T-helper 22 cell (primary cell): Measurements from ENCODE around the gene TRIM71.

Experiments used
- DNase-seq: peaks from one replicate; pipeline ENCODE4 v3.0.0-alpha.2; 2020; ENCODE audit warnings: low read depth

TRIM71 gene

DNA sequence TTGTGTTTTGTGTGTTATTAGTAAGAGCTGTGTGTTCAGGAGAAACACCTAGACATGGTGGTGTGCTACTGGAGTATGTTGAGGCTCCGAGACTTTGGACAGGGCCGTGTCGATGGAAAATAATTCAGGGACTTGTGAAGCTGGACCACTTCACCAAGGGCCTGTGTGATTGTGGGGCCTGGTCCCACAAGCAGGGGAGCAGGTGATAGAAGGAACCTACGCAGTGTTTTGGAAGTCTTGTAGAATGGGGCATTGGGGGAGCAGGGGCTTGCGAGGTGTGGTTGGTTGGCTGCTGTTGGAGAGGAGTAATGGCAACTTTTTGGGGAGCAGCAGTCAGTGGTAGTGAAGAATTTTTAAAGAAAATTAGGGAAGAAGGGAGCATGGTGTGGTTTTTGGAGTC is 48.7 kb downstream of the TRIM71 start:
- no peak for DNase-seq

DNA sequence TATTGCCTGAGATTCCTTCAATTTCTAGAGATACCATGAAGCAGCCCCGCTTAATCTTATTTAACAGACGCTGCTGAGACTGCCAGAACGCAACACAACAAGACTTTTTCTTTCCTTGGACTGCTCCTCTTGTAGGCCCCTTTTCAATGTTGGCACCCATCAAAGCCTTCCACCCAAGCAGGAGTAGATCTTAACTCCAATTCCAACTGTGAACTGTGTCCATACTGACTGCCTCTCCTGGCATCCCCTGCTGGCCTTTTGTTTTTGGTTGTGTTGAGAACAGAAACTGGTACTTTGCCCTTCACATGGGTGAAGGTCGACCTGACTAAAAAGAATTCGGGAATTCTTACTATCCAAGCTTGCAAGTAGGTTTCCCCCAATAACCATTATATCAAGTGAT is 50.2 kb downstream of the TRIM71 start:
- DNase-seq = no peak

DNA sequence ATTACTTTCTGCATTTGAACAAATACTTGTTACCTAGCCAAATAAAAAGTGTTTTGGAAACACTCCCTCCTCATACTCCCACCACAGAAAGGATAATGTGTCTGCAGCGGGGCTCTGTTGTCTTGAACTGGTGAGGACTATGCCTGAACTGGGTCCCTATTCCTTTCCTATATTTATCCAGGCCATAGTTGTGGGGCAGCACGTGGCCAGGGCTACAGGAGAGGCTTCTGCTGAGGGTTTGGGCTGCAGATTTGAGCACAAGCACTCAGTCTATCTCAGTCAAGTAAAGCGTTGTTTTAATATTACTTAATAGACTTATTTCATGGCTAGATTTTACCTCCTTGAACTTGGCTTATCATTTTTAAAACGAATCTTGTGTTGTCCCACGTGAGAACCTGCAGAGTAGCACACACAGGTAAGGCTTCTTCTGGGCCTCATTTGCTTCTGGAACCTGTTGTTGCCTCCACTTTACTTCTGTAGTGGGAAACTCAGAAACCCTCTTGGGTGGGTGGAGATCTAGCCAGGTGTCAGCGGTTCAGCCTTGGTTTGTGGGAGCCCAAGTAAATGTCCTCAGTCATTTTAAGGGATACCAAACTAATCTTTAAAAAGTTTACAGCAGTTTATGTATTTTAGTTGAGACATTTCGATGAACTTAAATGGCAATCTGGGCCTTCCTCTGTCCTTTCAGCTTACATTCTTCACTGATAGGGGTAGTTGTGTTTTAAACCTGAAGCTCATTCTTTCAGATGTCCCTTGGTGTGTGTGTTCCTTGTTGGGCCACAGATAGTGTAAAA is 51.1 kb downstream of the TRIM71 start:
- no peak for DNase-seq

DNA sequence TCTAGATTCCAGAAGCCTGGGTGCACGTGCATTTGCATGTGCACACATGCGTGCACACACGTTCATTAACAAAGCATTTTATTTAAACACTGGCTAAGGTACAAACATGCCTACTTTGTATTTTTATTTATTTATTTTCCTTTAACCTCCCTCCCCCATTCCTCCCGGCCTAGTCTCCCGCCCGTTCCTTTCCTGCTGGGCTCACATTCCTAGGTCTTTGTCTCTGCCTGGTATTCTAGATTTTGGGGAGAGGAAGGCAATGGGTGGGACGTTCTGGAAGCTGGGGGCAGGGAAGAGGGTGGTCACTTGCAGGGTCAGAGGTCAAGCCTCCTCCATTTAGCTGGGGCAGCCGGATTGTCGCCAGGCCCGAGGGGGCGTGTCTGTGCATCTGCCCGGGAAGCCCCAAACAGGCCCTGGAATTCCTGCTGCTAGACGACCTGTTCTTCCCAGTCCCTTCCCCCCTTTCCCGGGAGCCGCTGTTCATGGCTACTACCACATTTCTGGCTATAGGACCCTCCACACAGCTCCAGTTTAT is 51.8 kb downstream of the TRIM71 start:
- no peak for DNase-seq

DNA sequence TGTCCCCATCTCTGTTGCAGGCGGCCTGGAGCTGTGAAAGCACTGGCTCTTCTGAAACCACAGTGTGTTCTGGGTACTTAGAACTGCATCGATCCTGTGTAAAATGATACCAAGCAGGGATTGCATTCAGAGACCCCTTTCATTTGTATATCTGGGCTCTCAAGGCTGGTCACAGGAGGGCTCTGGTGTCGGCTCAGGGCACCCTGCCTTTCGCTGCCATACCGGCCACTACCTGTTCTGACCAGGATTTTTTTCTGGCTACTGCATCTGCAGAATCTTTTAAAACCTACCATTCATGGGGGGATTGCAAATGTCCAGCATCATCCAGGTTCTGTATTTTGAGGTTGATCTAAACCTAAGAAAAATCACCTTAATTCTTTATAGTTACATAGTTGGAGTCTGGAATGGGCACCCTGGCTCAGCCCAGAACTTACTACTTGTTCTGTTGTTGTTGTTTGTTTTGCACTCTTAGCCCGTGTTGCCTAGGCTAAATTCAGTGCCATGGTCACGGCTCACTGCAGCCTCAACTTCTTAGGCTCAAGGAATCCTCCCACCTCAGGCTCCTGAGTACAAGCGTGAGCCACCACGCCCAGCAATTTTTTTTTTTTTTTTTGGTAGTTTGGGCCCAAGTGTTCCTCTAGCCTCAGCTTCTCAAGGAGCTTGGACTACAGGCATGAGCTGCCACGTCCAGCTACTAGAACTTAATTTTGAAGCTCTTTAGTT is 52.7 kb downstream of the TRIM71 start:
- no peak for DNase-seq

DNA sequence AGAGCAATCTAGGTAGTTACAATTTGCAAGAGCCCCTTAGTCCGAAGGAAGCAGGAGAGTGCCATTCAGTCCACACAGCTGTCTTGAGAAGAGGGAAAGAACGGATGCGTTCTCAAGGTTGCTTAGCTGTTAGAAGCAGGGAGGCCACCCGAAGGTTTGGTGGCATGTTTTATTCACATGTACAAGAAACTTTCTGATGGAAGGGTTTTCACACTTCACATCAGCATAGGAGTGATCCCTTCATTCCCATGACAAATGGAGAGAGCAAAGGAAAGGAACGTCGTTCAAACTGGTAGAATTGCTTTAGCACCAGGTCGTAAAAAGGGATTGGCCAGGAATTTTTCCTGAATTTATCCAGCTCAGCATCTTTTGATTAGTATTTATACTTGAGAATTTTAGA is 53.5 kb downstream of the TRIM71 start:
- DNase-seq = no peak

DNA sequence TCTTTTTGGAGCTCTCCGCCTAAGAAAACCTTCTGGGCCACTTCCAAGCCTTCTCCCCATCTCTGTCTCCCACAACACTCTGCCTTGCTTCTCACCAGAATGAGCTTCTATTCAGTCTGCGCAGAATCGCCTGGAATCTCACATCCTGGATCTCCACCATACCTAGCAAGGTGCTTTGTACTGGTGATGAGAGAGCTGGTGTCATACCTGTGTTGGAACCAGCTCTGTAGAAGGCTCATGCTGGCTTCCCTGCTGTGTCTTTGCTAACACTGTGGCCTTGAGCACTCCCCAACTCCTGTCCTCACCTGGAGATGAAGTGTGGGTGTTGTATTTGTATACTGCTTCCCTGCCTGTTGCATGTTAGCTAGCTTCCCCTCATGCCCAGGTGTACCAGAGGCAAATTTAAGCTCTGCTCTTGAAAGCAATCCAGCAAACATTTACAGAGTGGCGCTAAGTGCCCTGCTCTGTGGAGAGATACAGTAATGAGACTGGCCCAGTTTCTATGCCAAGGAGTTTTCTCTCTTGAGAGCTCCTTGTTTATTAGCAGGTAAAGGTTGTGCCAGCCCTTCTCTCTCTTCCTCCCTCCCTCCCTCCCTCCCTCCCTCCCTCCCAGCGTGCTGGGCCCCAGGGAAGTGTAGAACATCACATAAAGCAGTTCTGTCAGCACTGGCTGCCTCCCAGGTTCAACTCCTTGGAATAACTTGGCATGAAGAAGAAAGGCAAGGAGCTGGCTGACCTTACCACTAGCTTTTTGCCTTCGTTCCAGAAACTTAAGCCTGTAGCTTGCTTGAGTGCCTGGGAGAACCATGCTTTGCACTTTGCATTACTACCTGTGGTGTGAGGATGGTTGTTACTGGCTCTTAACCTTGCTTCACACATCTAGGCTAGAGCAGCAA is 54.9 kb downstream of the TRIM71 start:
- DNase-seq = no peak

DNA sequence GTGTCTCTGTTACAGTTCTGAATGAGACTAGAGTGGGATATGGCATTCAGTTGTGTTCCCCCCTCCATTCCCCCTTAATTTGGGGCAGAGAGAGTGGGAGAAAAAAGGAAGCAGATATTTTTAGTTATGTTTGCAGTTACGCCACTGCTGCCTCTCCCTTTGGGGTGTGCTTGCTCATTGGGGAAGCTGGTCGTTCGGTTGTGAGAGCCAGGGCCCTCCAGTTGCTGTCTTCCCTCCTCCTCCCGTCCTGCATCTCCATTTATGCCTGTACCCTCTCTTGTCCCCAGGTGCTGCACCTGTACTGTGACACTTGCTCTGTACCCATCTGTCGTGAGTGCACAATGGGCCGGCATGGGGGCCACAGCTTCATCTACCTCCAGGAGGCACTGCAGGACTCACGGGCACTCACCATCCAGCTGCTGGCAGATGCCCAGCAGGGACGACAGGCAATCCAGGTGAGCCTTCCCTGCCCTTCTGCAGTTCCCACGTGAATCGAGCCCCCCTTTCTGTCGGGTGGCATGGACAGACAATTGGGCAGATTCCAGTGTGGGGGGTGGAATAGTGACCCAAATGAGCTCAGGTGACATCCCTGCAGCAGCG is 55.8 kb downstream of the TRIM71 start:
- no peak for DNase-seq

DNA sequence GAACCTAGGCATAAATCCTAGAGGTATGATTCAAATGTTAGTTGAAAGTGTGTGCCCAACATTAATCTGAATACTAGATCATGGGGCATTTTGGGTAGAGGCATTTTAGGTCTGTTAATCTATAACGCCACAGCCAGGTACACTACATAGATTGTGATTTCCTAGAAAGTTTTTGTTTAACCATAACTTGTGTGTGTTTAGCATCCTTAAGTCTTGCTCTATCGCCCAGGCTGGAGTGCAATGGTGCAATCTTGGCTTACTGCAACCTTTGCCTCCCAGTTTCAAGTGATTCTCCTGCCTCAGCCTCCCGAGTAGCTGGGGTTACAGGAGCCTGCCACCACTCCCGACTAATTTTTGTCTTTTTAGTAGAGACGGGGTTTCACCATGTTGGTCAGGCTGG is 59.1 kb downstream of the TRIM71 start:
- no peak for DNase-seq

DNA sequence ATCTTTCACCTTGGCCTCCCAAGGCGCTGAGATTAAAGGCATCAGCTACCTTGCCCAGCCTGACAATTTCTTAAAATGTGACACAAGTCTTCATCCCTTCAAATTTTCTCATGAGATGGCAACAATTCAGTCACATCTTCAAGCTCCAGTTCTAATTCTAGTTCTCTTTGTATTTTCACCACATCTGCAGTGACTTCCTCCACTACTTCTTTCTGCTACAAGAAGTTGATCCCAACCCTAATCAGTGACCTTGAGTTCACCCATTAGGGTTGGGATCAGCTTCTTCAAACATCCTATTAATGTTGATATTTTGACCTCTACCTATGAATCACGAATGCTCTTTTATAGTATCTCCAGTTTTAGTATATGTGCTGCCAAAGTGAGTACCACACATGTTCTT is 59.8 kb downstream of the TRIM71 start:
- no peak for DNase-seq

DNA sequence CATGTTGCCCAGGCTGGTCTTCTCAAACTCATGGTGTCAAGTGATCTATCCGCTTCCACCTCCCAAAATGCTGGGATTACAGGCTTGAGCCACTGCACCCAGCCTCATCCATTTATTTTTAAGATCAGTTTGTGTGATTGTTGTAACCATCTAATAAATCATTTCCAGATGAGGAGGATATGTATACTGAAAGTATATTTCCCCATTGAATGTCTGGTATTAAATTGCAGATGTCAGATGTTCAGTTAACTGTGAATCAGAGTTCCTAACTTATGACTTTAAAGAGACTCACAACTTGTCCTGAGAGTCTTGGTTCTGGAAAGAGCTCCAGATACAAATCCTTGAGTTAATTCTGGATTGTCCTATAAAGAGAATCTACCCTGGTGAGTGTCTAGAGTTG is 62.4 kb downstream of the TRIM71 start:
- no peak for DNase-seq

DNA sequence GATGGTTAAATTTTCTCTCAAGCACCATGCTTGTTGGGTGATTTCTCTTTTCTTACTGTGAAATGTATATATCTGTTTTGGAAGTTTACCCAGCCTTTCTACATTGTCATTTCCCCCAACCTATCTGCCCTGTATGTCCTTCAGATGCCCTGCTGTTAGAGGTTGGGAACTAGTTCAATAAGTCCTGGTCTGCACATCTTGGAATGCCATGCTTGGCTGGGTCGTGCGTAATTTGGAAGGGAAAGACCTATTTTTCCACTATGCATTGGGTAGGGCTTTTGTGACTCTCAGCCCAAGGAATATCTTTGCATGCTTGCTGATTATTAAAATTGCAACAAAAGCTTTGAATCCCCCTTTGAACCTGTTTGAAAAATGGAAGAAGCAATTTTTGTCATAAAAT is 63.8 kb downstream of the TRIM71 start:
- DNase-seq = no peak

DNA sequence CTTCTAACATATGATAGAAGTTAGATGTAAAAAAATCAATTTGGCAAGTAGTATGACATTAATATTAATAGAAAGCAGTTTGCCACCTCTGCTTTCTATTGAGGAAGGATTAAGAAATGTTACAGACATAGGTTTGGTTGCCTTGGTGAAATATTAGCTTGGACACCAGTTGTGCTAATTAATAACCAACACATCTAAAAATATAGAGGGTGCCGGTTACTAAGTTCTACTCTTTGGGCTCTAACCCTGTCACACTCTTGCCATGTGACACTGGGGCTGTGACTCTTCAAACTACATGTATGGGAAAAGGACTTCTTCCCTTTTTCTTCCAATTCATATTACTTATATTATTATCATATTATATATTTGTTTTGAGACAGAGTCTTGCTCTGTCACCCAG is 64.4 kb downstream of the TRIM71 start:
- DNase-seq = no peak

DNA sequence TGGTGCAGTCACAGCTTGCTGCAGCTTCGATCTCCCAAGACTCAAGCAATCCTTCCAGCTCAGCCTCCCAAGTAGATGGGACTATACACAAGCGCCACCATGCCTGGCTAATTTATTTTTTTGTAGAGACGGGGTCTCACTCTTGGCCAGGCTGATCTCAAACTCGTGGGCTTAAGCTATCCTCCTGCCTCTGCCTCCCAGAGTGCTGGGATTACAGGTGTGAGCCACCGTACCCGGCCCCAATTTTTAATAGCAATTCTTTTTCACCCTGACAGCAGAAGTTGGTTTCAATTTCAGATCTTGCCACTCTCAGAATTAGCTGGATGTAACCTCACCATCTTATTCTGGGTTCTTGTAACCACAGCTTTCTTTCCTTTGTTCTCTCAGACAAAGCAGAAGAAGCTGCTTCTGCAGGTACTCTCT is 64.8 kb downstream of the TRIM71 start:
- no peak for DNase-seq

DNA sequence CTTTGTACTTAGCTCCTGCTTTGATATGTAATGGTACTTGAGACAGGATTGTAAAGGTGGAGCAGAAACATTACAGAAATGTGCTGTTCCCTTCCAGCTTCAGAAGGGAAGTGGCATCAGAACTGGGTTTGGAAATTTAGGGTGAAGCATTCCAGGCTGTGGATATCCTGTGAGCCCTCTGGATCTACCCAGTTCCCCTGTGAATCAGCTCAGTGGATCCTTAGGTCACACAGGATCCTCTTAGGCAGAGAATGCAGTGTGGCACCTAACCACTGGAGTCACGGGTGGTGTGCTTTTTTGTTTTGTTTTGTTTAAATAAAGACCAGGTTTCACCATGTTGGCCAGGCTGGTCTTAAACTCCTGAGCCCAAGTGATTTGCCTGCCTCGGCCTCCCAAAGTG is 66.0 kb downstream of the TRIM71 start:
- DNase-seq = no peak

DNA sequence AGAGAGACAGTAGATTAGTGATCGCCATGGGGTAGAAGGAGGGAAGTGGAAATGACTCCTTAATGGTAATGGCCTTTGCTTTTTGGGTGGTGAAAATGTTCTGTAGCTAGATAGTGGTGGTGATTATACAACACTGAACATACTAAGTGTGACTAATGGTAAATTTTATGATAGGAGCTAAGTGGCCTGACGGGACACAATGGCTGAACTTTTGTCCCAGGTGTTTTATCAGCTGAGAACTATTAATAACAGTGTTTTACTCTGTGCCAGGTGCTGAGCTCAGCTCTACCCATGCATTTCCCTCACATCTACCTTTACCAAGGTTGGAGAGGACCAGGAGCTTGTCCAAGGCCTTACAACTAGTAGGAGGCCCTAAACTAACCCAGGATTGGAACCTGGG is 66.8 kb downstream of the TRIM71 start:
- DNase-seq = no peak

DNA sequence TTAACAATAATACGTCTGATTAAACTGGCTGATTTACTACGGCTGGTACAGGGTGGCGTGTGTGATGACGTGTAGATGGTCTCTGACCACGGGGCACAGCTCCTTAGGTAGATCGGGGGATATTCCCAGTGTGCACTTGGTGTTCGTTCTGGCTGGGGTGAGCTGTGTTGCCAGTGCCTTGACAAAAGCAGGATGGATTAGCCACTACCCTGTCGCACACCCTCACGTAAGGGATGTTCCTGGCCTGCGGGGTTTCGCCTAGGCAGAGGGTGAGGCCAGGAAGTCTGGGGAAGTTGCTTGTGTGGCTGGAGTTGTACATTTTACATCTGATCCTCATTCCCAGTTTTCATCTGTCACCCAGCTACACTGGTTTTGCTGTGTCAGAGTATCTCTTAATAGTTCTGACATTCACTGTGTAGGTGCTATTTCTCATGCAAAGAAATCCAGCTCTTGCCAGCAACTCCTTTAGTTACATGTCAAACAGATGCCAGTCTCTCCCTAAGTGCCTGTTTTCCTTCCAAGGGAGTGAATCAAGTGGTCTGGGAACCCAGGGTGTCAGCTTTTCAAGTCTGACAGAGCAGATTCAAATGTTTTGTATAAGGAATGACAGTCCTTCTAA is 67.6 kb downstream of the TRIM71 start:
- DNase-seq = no peak

DNA sequence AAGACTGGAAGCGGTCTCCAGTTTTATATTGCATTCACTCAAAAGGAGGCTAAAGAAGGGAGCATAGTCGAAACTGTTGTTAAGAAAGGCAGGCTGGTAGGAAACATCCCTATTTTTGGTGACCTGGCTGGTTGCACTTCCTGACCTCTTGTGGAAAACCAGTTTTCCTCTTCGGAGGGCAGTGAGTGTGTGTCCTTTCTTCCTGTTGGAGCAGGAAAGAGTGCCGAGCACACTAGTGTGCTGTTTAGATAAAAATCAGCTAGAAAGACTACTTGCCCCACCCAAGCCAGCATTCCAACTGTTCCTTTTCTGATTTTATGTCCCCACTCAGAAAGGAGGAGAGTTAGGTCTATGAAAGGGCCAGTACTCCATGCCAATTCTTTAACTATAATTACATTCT is 68.5 kb downstream of the TRIM71 start:
- no peak for DNase-seq

DNA sequence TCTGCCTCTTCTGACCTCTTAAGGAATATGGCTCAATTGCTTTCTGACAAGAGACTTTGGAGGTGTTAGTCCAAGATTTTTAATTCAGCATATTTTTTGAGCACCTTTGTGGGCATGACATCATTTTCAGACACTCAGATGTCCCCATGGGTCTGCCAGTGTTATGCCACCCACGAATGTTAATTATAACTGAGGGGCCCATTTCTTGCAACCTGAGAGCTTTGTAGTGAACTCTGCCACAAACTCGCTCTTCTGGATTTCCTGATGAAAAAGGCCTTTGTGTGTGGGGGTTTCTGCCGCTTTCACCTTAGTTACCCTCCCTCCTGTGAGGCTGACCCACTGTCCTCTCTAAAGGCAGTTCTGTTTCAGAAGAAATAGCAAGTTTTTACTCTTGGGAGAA is 69.1 kb downstream of the TRIM71 start:
- no peak for DNase-seq

DNA sequence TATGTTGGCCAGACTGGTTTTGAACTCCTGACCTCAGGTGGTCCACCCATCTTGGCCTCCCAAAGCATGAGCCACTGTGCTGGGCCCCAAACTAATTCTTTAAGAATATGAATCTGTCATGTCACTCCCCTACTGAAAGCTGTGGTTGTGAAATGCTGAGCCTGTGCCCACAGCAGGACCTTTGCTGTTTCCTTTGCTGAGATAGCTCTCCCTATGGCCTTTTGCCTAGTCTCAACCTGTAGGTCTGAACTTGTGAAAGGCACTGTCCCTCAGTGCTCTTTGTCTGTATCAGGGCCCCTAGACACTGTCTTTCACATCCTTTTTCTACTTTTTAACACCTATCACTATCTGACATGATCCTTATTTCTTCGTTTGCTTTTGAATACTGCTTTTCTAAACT is 70.9 kb downstream of the TRIM71 start:
- DNase-seq = no peak

DNA sequence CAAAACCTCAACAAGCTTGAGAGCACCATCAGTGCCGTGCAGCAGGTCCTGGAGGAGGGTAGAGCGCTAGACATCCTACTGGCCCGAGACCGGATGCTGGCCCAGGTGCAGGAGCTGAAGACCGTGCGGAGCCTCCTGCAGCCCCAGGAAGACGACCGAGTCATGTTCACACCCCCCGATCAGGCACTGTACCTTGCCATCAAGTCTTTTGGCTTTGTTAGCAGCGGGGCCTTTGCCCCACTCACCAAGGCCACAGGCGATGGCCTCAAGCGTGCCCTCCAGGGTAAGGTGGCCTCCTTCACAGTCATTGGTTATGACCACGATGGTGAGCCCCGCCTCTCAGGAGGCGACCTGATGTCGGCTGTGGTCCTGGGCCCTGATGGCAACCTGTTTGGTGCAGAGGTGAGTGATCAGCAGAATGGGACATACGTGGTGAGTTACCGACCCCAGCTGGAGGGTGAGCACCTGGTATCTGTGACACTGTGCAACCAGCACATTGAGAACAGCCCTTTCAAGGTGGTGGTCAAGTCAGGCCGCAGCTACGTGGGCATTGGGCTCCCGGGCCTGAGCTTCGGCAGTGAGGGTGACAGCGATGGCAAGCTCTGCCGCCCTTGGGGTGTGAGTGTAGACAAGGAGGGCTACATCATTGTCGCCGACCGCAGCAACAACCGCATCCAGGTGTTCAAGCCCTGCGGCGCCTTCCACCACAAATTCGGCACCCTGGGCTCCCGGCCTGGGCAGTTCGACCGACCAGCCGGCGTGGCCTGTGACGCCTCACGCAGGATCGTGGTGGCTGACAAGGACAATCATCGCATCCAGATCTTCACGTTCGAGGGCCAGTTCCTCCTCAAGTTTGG is 72.9 kb downstream of the TRIM71 start:
- no peak for DNase-seq
